HPDE6-E6E7 (cell line): ENCODE results near the gene RNF207.

ENCODE experiments used
- DNase-seq: peaks from one replicate; pipeline ENCODE4 v3.0.0; 2011; ENCODE audit warnings: missing footprints; ENCODE audit errors: extremely low spot score

RNF207 gene

GRCh38 chr1:6234502-6235295, 28.8 kb downstream of the RNF207 start:
- no peak for DNase-seq

GRCh38 chr1:6235296-6235677, 29.4 kb downstream of the RNF207 start:
- DNase-seq, result no peak

GRCh38 chr1:6237093-6237492, 31.2 kb downstream of the RNF207 start:
- no peak for DNase-seq

GRCh38 chr1:6239213-6239752, 33.4 kb downstream of the RNF207 start:
- DNase-seq, result no peak

- DNase-seq, result no peak
Observed at GRCh38 chr1:6239950-6240768, 34.2 kb downstream of the RNF207 start.

- DNase-seq, result no peak
Observed at GRCh38 chr1:6241107-6241886, 35.4 kb downstream of the RNF207 start.

- no peak for DNase-seq
Observed at GRCh38 chr1:6241887-6242740, 36.2 kb downstream of the RNF207 start.

GRCh38 chr1:6243053-6243834, 37.3 kb downstream of the RNF207 start:
- no peak for DNase-seq

- no peak for DNase-seq
Observed at GRCh38 chr1:6243993-6244392, 38.1 kb downstream of the RNF207 start, which contains the start of gene HES3. Gene HES3, plus strand, starts transcription at chr1:6244179. Its CDS starts 187 bp downstream, at chr1:6244366.

- DNase-seq, result no peak
Observed at GRCh38 chr1:6244401-6245049, 38.6 kb downstream of the RNF207 start.

GRCh38 chr1:6245086-6245868, 39.4 kb downstream of the RNF207 start:
- DNase-seq, result peak; percentile 80

GRCh38 chr1:6245869-6246496, 40.1 kb downstream of the RNF207 start:
- no peak for DNase-seq

GRCh38 chr1:6246497-6247467, 40.9 kb downstream of the RNF207 start:
- peak; percentile 81 for DNase-seq

GRCh38 chr1:6247651-6248050, 41.7 kb downstream of the RNF207 start:
- no peak for DNase-seq

- no peak for DNase-seq
Observed at GRCh38 chr1:6248161-6248776, 42.4 kb downstream of the RNF207 start.

- DNase-seq, result no peak
Observed at GRCh38 chr1:6248932-6249738, 43.2 kb downstream of the RNF207 start.
